GM18870 (cell line): Measurements from ENCODE around the gene IVD.

Experiments
- ATAC-seq: cut with Tn5 transposase; IDR thresholded peaks from one replicate; pipeline ENCODE4 v1.9.1; 2021; ENCODE audit warnings: moderate library complexity; ENCODE audit not compliant: unreplicated experiment

The IVD gene

GRCh38 chr15:40412095-40412759 is 6.6 kb downstream of the IVD start:
- ATAC-seq, result no peak

- ATAC-seq, result no peak
Measured at GRCh38 chr15:40413036-40413435, 7.4 kb downstream of the IVD start.

GRCh38 chr15:40414816-40415215 is 9.2 kb downstream of the IVD start:
- ATAC-seq, result no peak

- no peak for ATAC-seq
Measured at GRCh38 chr15:40415226-40415625, 9.6 kb downstream of the IVD start.

- ATAC-seq, result no peak
Measured at GRCh38 chr15:40416056-40416455, 10.5 kb downstream of the IVD start.

- no peak for ATAC-seq
Measured at GRCh38 chr15:40418126-40418525, 12.5 kb downstream of the IVD start.

GRCh38 chr15:40420071-40420713 is 14.6 kb downstream of the IVD start:
- no peak for ATAC-seq

GRCh38 chr15:40420793-40421192 is 15.2 kb downstream of the IVD start:
- ATAC-seq, result no peak

- no peak for ATAC-seq
Measured at GRCh38 chr15:40421246-40422157, 15.9 kb downstream of the IVD start.

GRCh38 chr15:40424483-40425115 is 19.0 kb downstream of the IVD start:
- no peak for ATAC-seq

GRCh38 chr15:40425681-40426080 is 20.1 kb downstream of the IVD start:
- ATAC-seq, result no peak

GRCh38 chr15:40427188-40427587 is 21.6 kb downstream of the IVD start:
- ATAC-seq, result no peak

GRCh38 chr15:40428185-40428584 is 22.6 kb downstream of the IVD start:
- no peak for ATAC-seq

- no peak for ATAC-seq
Measured at GRCh38 chr15:40429068-40429710, 23.6 kb downstream of the IVD start.

GRCh38 chr15:40430271-40430805 is 24.7 kb downstream of the IVD start:
- ATAC-seq, result no peak

- no peak for ATAC-seq
Measured at GRCh38 chr15:40435023-40435709, 29.6 kb downstream of the IVD start.

GRCh38 chr15:40435710-40436089 is 30.1 kb downstream of the IVD start:
- ATAC-seq, result no peak

GRCh38 chr15:40436116-40436891 is 30.7 kb downstream of the IVD start:
- no peak for ATAC-seq
